Stomach (tissue), 9 donors: ENCODE measurements around the gene TMEM132D. TPM values are rescaled to one million over a fixed set of nuclear protein-coding genes. Genes with fewer than 3 reads are reported as not detected.

Experiments
- DNase-seq, 2 donors: peaks; one replicate each; pipeline versions ENCODE4 v3.0.0 to v3.0.0-alpha.2; 2013 to 2019
- H3K27ac ChIP-seq, 5 donors: fragments of 200-600 bp in 4 of 5; sonication (generic) in 4 of 5; one replicate each; pipeline ENCODE4 v1.5.1; 2013 to 2019; ENCODE audit warnings: mild to moderate bottlenecking in 1 of 5, moderate library complexity in 1 of 5
- H3K27me3 ChIP-seq, 3 donors: fragments of 200-600 bp; sonication (generic); one replicate each; pipeline ENCODE4 v1.5.1; 2017 to 2019; ENCODE audit warnings: mixed run types in 1 of 3
- H3K36me3 ChIP-seq, 4 donors: fragments of 200-600 bp; sonication (generic); 1 replicate in 3 of 4; 2 replicates in 1 of 4; pipeline ENCODE4 v1.5.1; 2016 to 2019
- H3K4me1 ChIP-seq, 4 donors: fragments of 200-600 bp; sonication (generic); one replicate each; pipeline ENCODE4 v1.5.1; 2016 to 2019
- H3K4me3 ChIP-seq, 4 donors: fragments of 200-600 bp; sonication (generic) in 3 of 4; one replicate each; pipeline ENCODE4 v1.5.1; 2016 to 2019; ENCODE audit warnings: mild to moderate bottlenecking in 1 of 4
- H3K9me3 ChIP-seq, 4 donors: fragments of 200-600 bp; sonication (generic); one replicate each; pipeline ENCODE4 v1.5.1; 2016 to 2019
- EP300 ChIP-seq: sonication (generic); formaldehyde crosslinking; IDR thresholded peaks from one replicate; pipeline ENCODE4 v1.6.1; 2017; ENCODE audit warnings: antibody characterized with exemption
- POLR2A ChIP-seq, 4 donors: fragments of 450-650 bp; IDR thresholded peaks; one replicate each; pipeline ENCODE4 v1.6.1; 2016; ENCODE audit warnings: antibody characterized with exemption in 4 of 4, control low read depth in 2 of 4, mild to moderate bottlenecking in 1 of 4, moderate library complexity in 1 of 4
- POLR2AphosphoS5 ChIP-seq, 3 donors: sonication (generic); formaldehyde crosslinking; IDR thresholded peaks; one replicate each; pipeline ENCODE4 v1.6.1; 2016; ENCODE audit warnings: antibody characterized with exemption in 3 of 3
- WGBS, 5 donors: extraction: QIAGEN DNeasy Blood & Tissue Kit in 3 of 5; methylation state at CpG; one replicate each; pipeline versions ENCODE4 v1.1.5 to v1.1.7; 2013 to 2018; 5-methylcytosine and 5-hydroxymethylcytosine counted together
- intact Hi-C: fragments of 100-400 bp; cut with DNase I; formaldehyde crosslinking; loops from one replicate; pipeline ENCODE4 v1.15.1; 2023; ENCODE audit warnings: low total_unique reads
- polyA plus RNA-seq, 3 donors: library from polyadenylated mRNA; stranded (reverse); fragments of 200-250 nt; gene quantifications; one replicate each; pipeline ENCODE4 v1.2.3, GENCODE V29; 2013
- total RNA-seq, 5 donors: library from RNA; depleted of rRNA; stranded (reverse); fragments of >200 nt; gene quantifications; one replicate each; pipeline versions ENCODE4 v1.1.0 to v1.2.3, GENCODE V29; 2014 to 2016
- TF ChIP-seq, protein P1 (sequence below), 7 experiments: fragments of 450-650 bp in 4 of 7; fragments of 200-600 bp in 3 of 7; sonication (generic) in 3 of 7; IDR thresholded peaks; one replicate each; pipeline ENCODE4 v1.5.1; 2016 to 2019; ENCODE audit warnings: antibody characterized with exemption in 7 of 7, control low read depth in 2 of 7, mild to moderate bottlenecking in 1 of 7
- donor health status: healthy with polysubstance abuse.
- donor health status: Bipolar disorder and iron deficiency.
- donor health status: healthy.

The TMEM132D gene
- total and polyA plus RNA-seq, 8 donors: 0.29 to 0.92 TPM; not detected in 6

GRCh38 chr12:129081755-129082250 lies 822.0 kb downstream of the TMEM132D start:
- Histone ChIP-seq H3K9me3 (no peaks in the 10 kb centered on the region), H3K4me3 (no peak overlapping the region), H3K4me1 (no peaks in the 10 kb centered on the region), H3K36me3 (no peaks in the 10 kb centered on the region), H3K27ac (no peak overlapping the region), H3K27me3 (peaks cover 0 to 9% (median 0%) of the 10 kb centered on the region in 3 donors)
- TF ChIP-seq EP300 (no peak), POLR2A (IDR thresholded peaks at IDR 0.05) (no peak), POLR2AphosphoS5 (IDR thresholded peaks at IDR 0.05) (no peak)
- TF ChIP-seq, protein P1, sequence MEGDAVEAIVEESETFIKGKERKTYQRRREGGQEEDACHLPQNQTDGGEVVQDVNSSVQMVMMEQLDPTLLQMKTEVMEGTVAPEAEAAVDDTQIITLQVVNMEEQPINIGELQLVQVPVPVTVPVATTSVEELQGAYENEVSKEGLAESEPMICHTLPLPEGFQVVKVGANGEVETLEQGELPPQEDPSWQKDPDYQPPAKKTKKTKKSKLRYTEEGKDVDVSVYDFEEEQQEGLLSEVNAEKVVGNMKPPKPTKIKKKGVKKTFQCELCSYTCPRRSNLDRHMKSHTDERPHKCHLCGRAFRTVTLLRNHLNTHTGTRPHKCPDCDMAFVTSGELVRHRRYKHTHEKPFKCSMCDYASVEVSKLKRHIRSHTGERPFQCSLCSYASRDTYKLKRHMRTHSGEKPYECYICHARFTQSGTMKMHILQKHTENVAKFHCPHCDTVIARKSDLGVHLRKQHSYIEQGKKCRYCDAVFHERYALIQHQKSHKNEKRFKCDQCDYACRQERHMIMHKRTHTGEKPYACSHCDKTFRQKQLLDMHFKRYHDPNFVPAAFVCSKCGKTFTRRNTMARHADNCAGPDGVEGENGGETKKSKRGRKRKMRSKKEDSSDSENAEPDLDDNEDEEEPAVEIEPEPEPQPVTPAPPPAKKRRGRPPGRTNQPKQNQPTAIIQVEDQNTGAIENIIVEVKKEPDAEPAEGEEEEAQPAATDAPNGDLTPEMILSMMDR (IDR thresholded peaks at IDR 0.05): no peak
- no peak for DNase-seq
- intact Hi-C loops: no loop called here
- WGBS, 5 donors: 69 to 85% (median 83%) methylated on average over 6 to 14 of the region's 14 CpGs

DNA sequence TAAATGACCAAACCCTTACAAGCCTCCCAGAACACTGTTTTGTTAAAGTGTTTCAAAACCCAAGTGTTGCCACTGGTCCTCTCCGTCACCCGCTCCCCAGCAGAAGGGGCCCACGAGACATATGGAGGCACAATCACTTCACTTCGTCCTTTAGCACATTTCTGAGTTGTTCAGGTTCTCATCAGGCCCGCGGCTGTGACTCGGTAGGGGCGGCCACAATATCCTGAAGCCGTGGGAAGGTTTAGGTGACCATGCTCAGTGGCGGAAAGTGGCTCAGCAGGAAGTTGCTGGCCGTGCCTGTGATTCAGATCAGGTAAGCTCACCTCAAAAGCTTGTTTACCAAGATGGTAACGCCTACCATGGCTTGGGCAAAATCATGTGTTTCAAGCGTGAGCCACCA lies 823.0 kb downstream of the TMEM132D start:
- DNase-seq: no peak
- intact Hi-C loops: no loop called here
- H3K9me3 ChIP-seq: no peaks in the 10 kb centered on the region
- peaks cover 0 to 9% (median 0%) of the 10 kb centered on the region in 3 donors for H3K27me3 ChIP-seq
- WGBS, 5 donors: 75 to 85% (median 81%) methylated on average over 13 of the region's 13 CpGs
- H3K36me3 ChIP-seq: no peaks in the 10 kb centered on the region
- H3K4me1 ChIP-seq: no peaks in the 10 kb centered on the region
- TF ChIP-seq EP300 (no peak), POLR2A (IDR thresholded peaks at IDR 0.05) (no peak), POLR2AphosphoS5 (IDR thresholded peaks at IDR 0.05) (no peak)
- TF ChIP-seq, protein P1 (IDR thresholded peaks at IDR 0.05): no peak
- H3K27ac ChIP-seq: no peak overlapping the region
- H3K4me3 ChIP-seq: no peak overlapping the region

DNA sequence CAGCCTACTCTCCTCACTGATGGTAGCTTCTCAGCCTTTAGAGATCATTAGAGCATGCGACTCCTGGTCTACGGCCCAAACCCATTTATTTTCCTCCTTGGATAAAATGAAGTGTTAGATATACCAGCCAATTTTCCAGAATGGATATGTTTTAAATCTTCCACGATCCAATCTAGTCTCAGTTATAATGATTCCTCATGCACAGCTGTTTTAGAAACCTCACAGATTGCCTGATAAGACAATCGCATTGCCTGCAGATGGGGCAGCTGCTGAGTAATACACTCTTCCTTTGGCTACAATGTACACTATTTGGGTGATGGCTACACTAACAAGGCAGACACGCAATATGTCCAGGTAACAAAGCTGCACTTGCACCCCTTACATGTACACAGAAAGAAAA lies 823.4 kb downstream of the TMEM132D start:
- Histone ChIP-seq H3K4me3 (no peak overlapping the region), H3K36me3 (no peaks in the 10 kb centered on the region), H3K9me3 (no peaks in the 10 kb centered on the region), H3K4me1 (no peaks in the 10 kb centered on the region), H3K27ac (no peak overlapping the region), H3K27me3 (peaks cover 0 to 9% (median 0%) of the 10 kb centered on the region in 3 donors)
- WGBS, 5 donors: 72 to 83% (median 80%) methylated on average over 5 of the region's 5 CpGs
- intact Hi-C loops: no loop called here
- TF ChIP-seq, protein P1 (IDR thresholded peaks at IDR 0.05): no peak
- no peak for TF ChIP-seq EP300
- no peak for TF ChIP-seq POLR2A (IDR thresholded peaks at IDR 0.05)
- TF ChIP-seq POLR2AphosphoS5 (IDR thresholded peaks at IDR 0.05): no peak
- no peak for DNase-seq

DNA sequence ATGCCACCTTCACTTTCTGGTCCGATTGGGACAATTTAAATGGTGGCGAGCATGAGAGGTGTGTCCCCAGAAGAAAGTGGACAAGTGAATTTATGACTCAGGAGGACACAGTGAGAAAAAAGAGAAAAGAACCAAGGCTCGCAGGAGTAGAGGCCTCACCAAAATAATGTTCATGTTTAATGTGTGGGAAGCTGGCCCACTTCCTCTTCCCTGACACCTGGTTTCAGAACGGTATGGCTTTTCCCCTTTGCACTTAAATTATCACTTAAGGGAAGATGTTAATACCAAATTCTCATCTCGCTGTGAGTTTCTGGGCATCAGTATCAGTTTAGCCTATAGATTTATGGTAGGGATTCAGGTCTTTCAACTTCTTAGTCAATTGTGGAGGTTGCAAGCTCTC lies 824.1 kb downstream of the TMEM132D start:
- DNase-seq: no peak
- WGBS, 5 donors: 78 to 91% (median 86%) methylated on average over 5 of the region's 5 CpGs
- no peak overlapping the region for H3K27ac ChIP-seq
- no peak overlapping the region for H3K4me3 ChIP-seq
- no peaks in the 10 kb centered on the region for H3K4me1 ChIP-seq
- no peaks in the 10 kb centered on the region for H3K9me3 ChIP-seq
- peaks cover 0 to 3% (median 0%) of the 10 kb centered on the region in 3 donors for H3K27me3 ChIP-seq
- intact Hi-C loops: no loop called here
- TF ChIP-seq, protein P1 (IDR thresholded peaks at IDR 0.05): no peak
- TF ChIP-seq POLR2A (IDR thresholded peaks at IDR 0.05) (no peak), EP300 (no peak), POLR2AphosphoS5 (IDR thresholded peaks at IDR 0.05) (no peak)
- H3K36me3 ChIP-seq: no peaks in the 10 kb centered on the region
